T-cell (primary cell): ENCODE results near the gene SYT13. TPM values are rescaled to one million over a fixed set of nuclear protein-coding genes. Genes with fewer than 3 reads are reported as not detected.

ENCODE experiments used
- ATAC-seq, 4 experiments: fragments of 200-7000 bp in 3 of 4; fragments of 150-1000 bp in 1 of 4; cut with Tn5 transposase; replicated peaks in 1 of 4; 1 replicate in 3 of 4; 2 replicates in 1 of 4; pipeline ENCODE4 v1.10.0; 2021; ENCODE audit warnings: moderate library complexity in 3 of 4, mild to moderate bottlenecking in 2 of 4, moderate number of reproducible peaks in 1 of 4
- CTCF ChIA-PET, 2 donors: fragments of 300-600 bp; sonication (Branson Sonifier 250); formaldehyde crosslinking; loops; one replicate each; lab custom pipeline; 2022; ENCODE audit warnings: antibody characterized with exemption in 2 of 2; lab: Charles Lee
- POLR2A ChIA-PET, 2 donors: fragments of 300-600 bp; sonication (Branson Sonifier 250); formaldehyde crosslinking; loops; one replicate each; lab custom pipeline; 2022; ENCODE audit warnings: antibody characterized with exemption in 2 of 2; lab: Charles Lee
- DNase-seq, 35 experiments: peaks; one replicate each; pipeline versions ENCODE4 v3.0.0 to v3.0.0-alpha.2; 2013 to 2023
- H3K27ac ChIP-seq: one replicate; pipeline ENCODE4 v1.5.1; 2013; ENCODE audit warnings: low read length
- H3K27me3 ChIP-seq, 2 experiments: replicated peaks in 1 of 2; 1 replicate in 1 of 2; 2 replicates in 1 of 2; pipeline versions ENCODE4 v1.6.1 to v1.7.0; 2013; ENCODE audit warnings: low read length in 1 of 2, mixed read lengths in 1 of 2; ENCODE audit not compliant: control insufficient read depth in 2 of 2, insufficient read depth in 2 of 2; ENCODE audit errors: extremely low read depth in 1 of 2
- H3K36me3 ChIP-seq, 2 donors: 1 replicate in 1 of 2; 2 replicates in 1 of 2; pipeline versions ENCODE4 v1.6.1 to v1.7.0; 2013; ENCODE audit warnings: low read length in 1 of 2; ENCODE audit not compliant: control insufficient read depth in 2 of 2, insufficient read depth in 1 of 2; ENCODE audit errors: extremely low read depth in 1 of 2
- H3K4me1 ChIP-seq, 2 experiments: 1 replicate in 1 of 2; 2 replicates in 1 of 2; pipeline versions ENCODE4 v1.6.1 to v1.7.0; 2013; ENCODE audit warnings: low read length in 2 of 2, mixed read lengths in 1 of 2; ENCODE audit not compliant: insufficient read depth in 2 of 2, control insufficient read depth in 1 of 2; ENCODE audit errors: extremely low read depth in 1 of 2
- H3K4me3 ChIP-seq, 2 donors: 1 replicate in 1 of 2; 2 replicates in 1 of 2; pipeline versions ENCODE4 v1.5.1 to v1.7.0; 2013; ENCODE audit warnings: mild to moderate bottlenecking in 2 of 2, low read length in 1 of 2, moderate library complexity in 1 of 2; ENCODE audit not compliant: control insufficient read depth in 1 of 2; ENCODE audit errors: extremely low read depth in 1 of 2
- H3K9me3 ChIP-seq: 2 replicates; pipeline ENCODE4 v1.7.0; 2013
- H3K27ac Mint-ChIP-seq, 2 donors: one replicate each; pipeline ENCODE4 v1.8.0; 2020 to 2021; ENCODE audit warnings: mild to moderate bottlenecking in 2 of 2, mixed read lengths in 2 of 2
- H3K27me3 Mint-ChIP-seq, 2 donors: one replicate each; pipeline ENCODE4 v1.8.0; 2021 to 2022; ENCODE audit warnings: mixed read lengths in 2 of 2
- H3K36me3 Mint-ChIP-seq: one replicate; pipeline ENCODE4 v1.8.0; 2021; ENCODE audit warnings: mixed read lengths
- H3K4me1 Mint-ChIP-seq, 3 donors: one replicate each; pipeline ENCODE4 v1.8.0; 2020 to 2022; ENCODE audit warnings: mixed read lengths in 3 of 3, mild to moderate bottlenecking in 1 of 3
- H3K4me3 Mint-ChIP-seq, 3 donors: one replicate each; pipeline ENCODE4 v1.8.0; 2020 to 2022; ENCODE audit warnings: mild to moderate bottlenecking in 3 of 3, mixed read lengths in 3 of 3, moderate library complexity in 3 of 3
- H3K9me3 Mint-ChIP-seq, 3 donors: one replicate each; pipeline ENCODE4 v1.8.0; 2020 to 2022; ENCODE audit warnings: mixed read lengths in 3 of 3
- WGBS: methylation state at CpG from one replicate; pipeline ENCODE4 v1.1.5; 2013; ENCODE audit warnings: missing lambda C conversion rate; ENCODE audit not compliant: insufficient coverage; 5-methylcytosine and 5-hydroxymethylcytosine counted together
- total RNA-seq, 35 experiments: library from RNA in 6 of 35; stranded (reverse) in 6 of 35; fragments of 120-200 nt in 1 of 35; gene quantifications; one replicate each; pipeline versions ENCODE4 v1.2.1 to v1.2.4 and lab custom pipeline; 2013 to 2026

SYT13 gene
- total RNA-seq, 5 donors from 2014 or later (not counting 1 experiment from before 2014, with no cell fraction given) = 0.03 to 0.20 (median 0.18) TPM; not detected in 2

GRCh38 chr11:45212566-45213315 lies 73.4 kb downstream of the SYT13 start:
- no peak overlapping the region for H3K4me3 ChIP-seq
- Mint-ChIP-seq H3K9me3 (no peaks in the 10 kb centered on the region), H3K36me3 (peaks cover 23% of the 10 kb centered on the region), H3K4me3 (no peak overlapping the region), H3K27ac (no peak overlapping the region), H3K27me3 (no peaks in the 10 kb centered on the region), H3K4me1 (peaks cover 0 to 7% (median 2%) of the 10 kb centered on the region in 3 donors)
- no peaks in the 10 kb centered on the region for H3K4me1 ChIP-seq
- ChIA-PET POLR2A (no interaction called here), CTCF (no interaction called here)
- no peak overlapping the region for H3K27ac ChIP-seq
- ATAC-seq (no peak), DNase-seq (no peak)
- 94% methylated on average over 27 of the region's 31 CpGs for WGBS
- no peaks in the 10 kb centered on the region for H3K27me3 ChIP-seq
- peaks cover 0 to 2% of the 10 kb centered on the region in 2 donors for H3K36me3 ChIP-seq
- H3K9me3 ChIP-seq = no peaks in the 10 kb centered on the region

GRCh38 chr11:45211732-45212131 lies 74.4 kb downstream of the SYT13 start:
- no peak overlapping the region for H3K27ac Mint-ChIP-seq
- Histone ChIP-seq H3K27ac (no peak overlapping the region), H3K36me3 (peaks cover 0 to 2% of the 10 kb centered on the region in 2 donors), H3K9me3 (no peaks in the 10 kb centered on the region), H3K4me1 (no peaks in the 10 kb centered on the region), H3K4me3 (no peak overlapping the region), H3K27me3 (no peaks in the 10 kb centered on the region)
- ATAC-seq = no peak
- POLR2A ChIA-PET = no interaction called here
- no peaks in the 10 kb centered on the region for H3K27me3 Mint-ChIP-seq
- H3K4me1 Mint-ChIP-seq = peaks cover 0 to 7% (median 2%) of the 10 kb centered on the region in 3 donors
- no peaks in the 10 kb centered on the region for H3K9me3 Mint-ChIP-seq
- no peak overlapping the region for H3K4me3 Mint-ChIP-seq
- WGBS = 97% methylated on average over 5 of the region's 9 CpGs
- H3K36me3 Mint-ChIP-seq = peaks cover 30% of the 10 kb centered on the region
- no peak for DNase-seq
- CTCF ChIA-PET = no interaction called here

- ChIA-PET POLR2A (no interaction called here), CTCF (no interaction called here)
- H3K36me3 ChIP-seq = peaks cover 0 to 2% of the 10 kb centered on the region in 2 donors
- ATAC-seq = no peak
- H3K27me3 ChIP-seq = no peaks in the 10 kb centered on the region
- no peak overlapping the region for H3K4me3 ChIP-seq
- H3K27ac ChIP-seq = no peak overlapping the region
- no peaks in the 10 kb centered on the region for H3K9me3 ChIP-seq
- 91% methylated on average over 7 of the region's 9 CpGs for WGBS
- Mint-ChIP-seq H3K27me3 (no peaks in the 10 kb centered on the region), H3K4me3 (no peak overlapping the region), H3K27ac (no peak overlapping the region), H3K36me3 (peaks cover 35% of the 10 kb centered on the region), H3K9me3 (no peaks in the 10 kb centered on the region), H3K4me1 (peaks cover 0 to 7% (median 2%) of the 10 kb centered on the region in 3 donors)
- no peaks in the 10 kb centered on the region for H3K4me1 ChIP-seq
- no peak for DNase-seq
Measured at GRCh38 chr11:45210846-45211245, 75.3 kb downstream of the SYT13 start.

- Mint-ChIP-seq H3K36me3 (peaks cover 40% of the 10 kb centered on the region), H3K9me3 (no peaks in the 10 kb centered on the region), H3K4me1 (peaks cover 0 to 7% (median 2%) of the 10 kb centered on the region in 3 donors), H3K27ac (no peak overlapping the region), H3K4me3 (no peak overlapping the region), H3K27me3 (no peaks in the 10 kb centered on the region)
- H3K27ac ChIP-seq = no peak overlapping the region
- H3K4me3 ChIP-seq = no peak overlapping the region
- H3K4me1 ChIP-seq = no peaks in the 10 kb centered on the region
- 73% methylated on average over 19 of the region's 29 CpGs for WGBS
- ChIA-PET CTCF (interaction anchor here in 1 of 2 donors (0.7 kb wide), 1 partner anchor 95 kb away, joined by 6 read pairs; no protein-coding TSS in a partner anchor), POLR2A (no interaction called here)
- H3K36me3 ChIP-seq = peaks cover 0 to 2% of the 10 kb centered on the region in 2 donors
- H3K9me3 ChIP-seq = no peaks in the 10 kb centered on the region
- DNase-seq = no peak
- ATAC-seq = no peak
- no peaks in the 10 kb centered on the region for H3K27me3 ChIP-seq
Measured at GRCh38 chr11:45209891-45210699, 76.0 kb downstream of the SYT13 start.

- WGBS = 88% methylated on average over 34 of the region's 35 CpGs
- H3K27me3 ChIP-seq = no peaks in the 10 kb centered on the region
- no peak overlapping the region for H3K27ac ChIP-seq
- no peak overlapping the region for H3K4me3 Mint-ChIP-seq
- no peak for DNase-seq
- H3K4me1 ChIP-seq = no peaks in the 10 kb centered on the region
- peaks cover 2 to 6% of the 10 kb centered on the region in 2 donors for H3K36me3 ChIP-seq
- no peak for ATAC-seq
- H3K27me3 Mint-ChIP-seq = no peaks in the 10 kb centered on the region
- peaks cover 40% of the 10 kb centered on the region for H3K36me3 Mint-ChIP-seq
- ChIA-PET POLR2A (no interaction called here), CTCF (interaction anchor here in 1 of 2 donors (0.7 kb wide), 1 partner anchor 96 kb away, joined by 6 read pairs; no protein-coding TSS in a partner anchor)
- H3K9me3 ChIP-seq = no peaks in the 10 kb centered on the region
- H3K4me3 ChIP-seq = no peak overlapping the region
- H3K9me3 Mint-ChIP-seq = no peaks in the 10 kb centered on the region
- H3K27ac Mint-ChIP-seq = no peak overlapping the region
- H3K4me1 Mint-ChIP-seq = peaks cover 0 to 7% (median 2%) of the 10 kb centered on the region in 3 donors
Measured at GRCh38 chr11:45209000-45209879, 76.9 kb downstream of the SYT13 start.

GRCh38 chr11:45208135-45208534 lies 78.0 kb downstream of the SYT13 start:
- no peak overlapping the region for H3K4me3 ChIP-seq
- POLR2A ChIA-PET = no interaction called here
- no peak for ATAC-seq
- WGBS = 86% methylated on average over 3 of the region's 8 CpGs
- peaks cover 42% of the 10 kb centered on the region for H3K36me3 Mint-ChIP-seq
- peaks cover 2 to 6% of the 10 kb centered on the region in 2 donors for H3K36me3 ChIP-seq
- H3K27me3 Mint-ChIP-seq = no peaks in the 10 kb centered on the region
- peaks cover 0 to under 1% (median 0%) of the 10 kb centered on the region in 3 donors for H3K9me3 Mint-ChIP-seq
- H3K4me3 Mint-ChIP-seq = no peak overlapping the region
- CTCF ChIA-PET = no interaction called here
- no peaks in the 10 kb centered on the region for H3K27me3 ChIP-seq
- no peak overlapping the region for H3K27ac Mint-ChIP-seq
- no peak overlapping the region for H3K27ac ChIP-seq
- H3K4me1 Mint-ChIP-seq = peaks cover 0 to 7% (median 2%) of the 10 kb centered on the region in 3 donors
- no peaks in the 10 kb centered on the region for H3K4me1 ChIP-seq
- no peaks in the 10 kb centered on the region for H3K9me3 ChIP-seq
- DNase-seq = no peak
